GM21381 (cell line): ENCODE results near the gene ZNF423.
"Not testable (repeated sequence)": the region's sequence is repeated elsewhere in the genome, so short reads cannot be mapped to it uniquely, and the experiment has no call there.

Source experiments
- ATAC-seq: cut with Tn5 transposase; IDR thresholded peaks from one replicate; pipeline ENCODE4 v1.9.1; 2021; ENCODE audit warnings: mild to moderate bottlenecking, moderate library complexity; ENCODE audit not compliant: unreplicated experiment

The ZNF423 gene

GRCh38 chr16:49855822-49856671, at the start of gene ZNF423:
TSS of gene ZNF423 (minus strand) at chr16:49856112. CDS start at chr16:49855774, 338 bp downstream.
- no peak for ATAC-seq

- ATAC-seq: no peak
Measured at GRCh38 chr16:49904348-49905062, 48.6 kb upstream of the ZNF423 start.

GRCh38 chr16:49902908-49903307, 47.0 kb upstream of the ZNF423 start:
- ATAC-seq: no peak

GRCh38 chr16:49901711-49902110, 45.8 kb upstream of the ZNF423 start:
- no peak for ATAC-seq

GRCh38 chr16:49900875-49901274, 45.0 kb upstream of the ZNF423 start:
- ATAC-seq: no peak

- no peak for ATAC-seq
Measured at GRCh38 chr16:49899991-49900695, 44.2 kb upstream of the ZNF423 start.

GRCh38 chr16:49896447-49896964, 40.6 kb upstream of the ZNF423 start:
- no peak for ATAC-seq

- no peak for ATAC-seq
Measured at GRCh38 chr16:49890876-49891275, 35.0 kb upstream of the ZNF423 start.

- ATAC-seq: no peak
Measured at GRCh38 chr16:49889725-49890397, 33.9 kb upstream of the ZNF423 start.

GRCh38 chr16:49886554-49887094, 30.7 kb upstream of the ZNF423 start:
- no peak for ATAC-seq

GRCh38 chr16:49884033-49885015, 28.4 kb upstream of the ZNF423 start:
- no peak for ATAC-seq

GRCh38 chr16:49883076-49884014, 27.4 kb upstream of the ZNF423 start:
- no peak for ATAC-seq

GRCh38 chr16:49881890-49882289, 26.0 kb upstream of the ZNF423 start:
- ATAC-seq: no peak

GRCh38 chr16:49878540-49878939, 22.6 kb upstream of the ZNF423 start:
- ATAC-seq: not testable (repeated sequence)

- ATAC-seq: no peak
Measured at GRCh38 chr16:49876716-49877129, 20.8 kb upstream of the ZNF423 start.

GRCh38 chr16:49875806-49876715, 20.1 kb upstream of the ZNF423 start:
- no peak for ATAC-seq

- ATAC-seq: no peak
Measured at GRCh38 chr16:49874613-49875237, 18.8 kb upstream of the ZNF423 start.
